ENCODE measurements around the gene AJAP1.

AJAP1 gene

GRCh38 chr1:4825800-4826450 is 171.5 kb downstream of the AJAP1 start:
- DNase-seq (ENCODE audit: low read depth in 2 of 2): peak; percentile 20 to 24

- no peak for DNase-seq (ENCODE audit: low read depth in 2 of 2)
Measured at GRCh38 chr1:4830707-4831106, 176.3 kb downstream of the AJAP1 start.

GRCh38 chr1:4836574-4836973 is 182.2 kb downstream of the AJAP1 start:
- no peak for DNase-seq (ENCODE audit: low read depth in 2 of 2)

- DNase-seq (ENCODE audit: low read depth in 2 of 2): no peak
Measured at GRCh38 chr1:4837031-4837600, 182.7 kb downstream of the AJAP1 start.

GRCh38 chr1:4837752-4838151 is 183.3 kb downstream of the AJAP1 start:
- DNase-seq (ENCODE audit: low read depth in 2 of 2): no peak

- no peak for DNase-seq (ENCODE audit: low read depth in 2 of 2)
Measured at GRCh38 chr1:4838231-4838630, 183.8 kb downstream of the AJAP1 start.

Data from fibroblast of skin of left biceps (primary cell).